Heart left ventricle (tissue), 16 donors: ENCODE results near the gene PPM1L. TPM values are rescaled to one million over a fixed set of nuclear protein-coding genes. Genes with fewer than 3 reads are reported as not detected.

ENCODE experiments used
- ATAC-seq, 4 donors: fragments of 200-7000 bp; cut with Tn5 transposase; one replicate each; pipeline ENCODE4 v1.9.1; 2020 to 2022; ENCODE audit warnings: moderate library complexity in 4 of 4, mild to moderate bottlenecking in 3 of 4, moderate number of reproducible peaks in 1 of 4
- DNase-seq, 5 donors: peaks; one replicate each; pipeline ENCODE4 v3.0.0-alpha.2; 2020
- H3K27ac ChIP-seq, 12 donors: fragments of 200-600 bp; sonication (generic) in 4 of 12; one replicate each; pipeline versions ENCODE4 v1.5.0 to v1.8.0; 2016 to 2022; ENCODE audit warnings: mild to moderate bottlenecking in 2 of 12
- H3K27me3 ChIP-seq, 9 donors: fragments of 200-600 bp; sonication (generic) in 2 of 9; one replicate each; pipeline versions ENCODE4 v1.5.1 to v1.8.0; 2016 to 2022; ENCODE audit warnings: mild to moderate bottlenecking in 3 of 9
- H3K36me3 ChIP-seq, 9 donors: fragments of 200-600 bp; sonication (generic) in 2 of 9; one replicate each; pipeline versions ENCODE4 v1.5.0 to v1.8.0; 2018 to 2022; ENCODE audit warnings: mild to moderate bottlenecking in 2 of 9
- H3K4me1 ChIP-seq, 12 donors: fragments of 200-600 bp; sonication (generic) in 4 of 12; one replicate each; pipeline versions ENCODE4 v1.5.0 to v1.8.0; 2016 to 2022; ENCODE audit warnings: mild to moderate bottlenecking in 3 of 12
- H3K4me3 ChIP-seq, 12 donors: fragments of 200-600 bp; sonication (generic) in 4 of 12; one replicate each; pipeline versions ENCODE4 v1.5.0 to v1.8.0; 2017 to 2022; ENCODE audit warnings: mild to moderate bottlenecking in 9 of 12, moderate library complexity in 4 of 12
- H3K9me3 ChIP-seq, 12 donors: fragments of 200-600 bp; sonication (generic) in 4 of 12; one replicate each; pipeline versions ENCODE4 v1.5.0 to v1.8.0; 2016 to 2022; ENCODE audit warnings: mild to moderate bottlenecking in 1 of 12
- CTCF ChIP-seq, 12 donors: fragments of 200-600 bp; sonication (generic) in 4 of 12; IDR thresholded peaks; one replicate each; pipeline versions ENCODE4 v1.5.0 to v1.8.0; 2018 to 2022; ENCODE audit warnings: antibody characterized with exemption in 12 of 12, mild to moderate bottlenecking in 5 of 12
- POLR2A ChIP-seq, 2 donors: fragments of 450-650 bp; IDR thresholded peaks; one replicate each; pipeline ENCODE4 v1.6.1; 2017; ENCODE audit warnings: antibody characterized with exemption in 2 of 2, mild to moderate bottlenecking in 2 of 2, moderate library complexity in 2 of 2
- WGBS, 4 donors: extraction: QIAGEN DNeasy Blood & Tissue Kit in 2 of 4; methylation state at CpG; one replicate each; pipeline versions ENCODE4 v1.1.5 to v1.1.7; 2013 to 2018; 5-methylcytosine and 5-hydroxymethylcytosine counted together
- intact Hi-C, 10 donors: fragments of 100-400 bp; cut with DNase I; formaldehyde crosslinking; loops; one replicate each; pipeline versions ENCODE4 v1.11.1 to v1.14.2; 2022
- polyA plus RNA-seq, 2 donors: library from polyadenylated mRNA; stranded (reverse); fragments of 200-250 nt; gene quantifications; one replicate each; pipeline ENCODE4 v1.2.3, GENCODE V29; 2013
- total RNA-seq, 9 donors: library from RNA; depleted of rRNA in 2 of 9; stranded (reverse); fragments of >200 nt in 2 of 9; fragmentation: NEBNext Ultra II Directional in 3 of 9; extraction: Animal tissue kit (Norgen Biotek cat#: 25700) in 3 of 9; gene quantifications; one replicate each; pipeline versions ENCODE4 v1.1.0 to v1.2.4, GENCODE V29; 2016 to 2023
- donor health status: ischemic (EF 13 %, LVEDD 7.1; RV severe dilation, severe dysfunction).
- donor health status: healthy with polysubstance abuse.
- donor health status: DM: no; HTN: yes; CAD: no.
- donor health status: DM: no; HTN: no; CAD: no.
- donor health status: ischemic (EF 25% LVEDD 6.9; RV normal size, moderate dysfunction).
- donor health status: ischemic (EF 25% LVEDD 5.7; RV mildly dilated, moderate dysfunction).
- donor health status: healthy.
- donor health status: DM: yes; HTN: yes; CAD: no.
- donor health status: ischemic (EF 35%, LVEDD 5.7; RV mildly dilated, moderate dysfunction).
- donor health status: nonischemic (EF 11% LVEDD 7.7; RV severe dilation, severe dysfunction).
- donor health status: DM: yes; HTN: yes; CAD: no.
- donor health status: PGD.
- donor health status: ischemic (EF 29% LVEDD 5.4; RV normal size, mild dysfunction).
- donor health status: nonischemic (EF 23%, LVEDD 6.1; RV moderate dilation, normal function).

Gene PPM1L
- total and polyA plus RNA-seq, 11 donors = 6.2 to 89.6 (median 41.7) TPM

GRCh38 chr3:160719710-160720109, 36.3 kb upstream of the PPM1L start:
- intact Hi-C loops = no loop called here
- Histone ChIP-seq H3K9me3 (peaks cover 0 to 9% (median 0%) of the 10 kb centered on the region in 12 donors), H3K27ac (no peak overlapping the region), H3K36me3 (no peaks in the 10 kb centered on the region), H3K4me1 (no peaks in the 10 kb centered on the region), H3K4me3 (no peak overlapping the region), H3K27me3 (no peaks in the 10 kb centered on the region)
- 75 to 90% (median 79%) methylated on average over 6 to 11 of the region's 11 CpGs for WGBS, 4 donors
- DNase-seq = no peak
- TF ChIP-seq CTCF (IDR thresholded peaks at IDR 0.05) (no peak), POLR2A (IDR thresholded peaks at IDR 0.05) (no peak)
- peak in 1 of 4 donors; percentile 14 for ATAC-seq

- Histone ChIP-seq H3K4me3 (no peak overlapping the region), H3K36me3 (no peaks in the 10 kb centered on the region), H3K4me1 (no peaks in the 10 kb centered on the region), H3K9me3 (peaks cover 0 to 11% (median 0%) of the 10 kb centered on the region in 12 donors), H3K27me3 (no peaks in the 10 kb centered on the region), H3K27ac (no peak overlapping the region)
- intact Hi-C loops = no loop called here
- DNase-seq = no peak
- peak; percentile 41 to 53 (median 46) for ATAC-seq
- WGBS, 4 donors = 75 to 90% (median 83%) methylated on average over 2 to 5 of the region's 5 CpGs
- TF ChIP-seq POLR2A (IDR thresholded peaks at IDR 0.05) (no peak), CTCF (IDR thresholded peaks at IDR 0.05) (peak in 4 of 12 donors; percentile 3 to 21 (median 10))
These were observed 35.8 kb upstream of the PPM1L start for GRCh38 chr3:160720123-160720746.

GRCh38 chr3:160722331-160722730, 33.7 kb upstream of the PPM1L start:
- peaks cover 0 to 11% (median 0%) of the 10 kb centered on the region in 12 donors for H3K9me3 ChIP-seq
- no peak overlapping the region for H3K27ac ChIP-seq
- WGBS, 4 donors = 79 to 87% (median 82%) methylated on average over 2 of the region's 2 CpGs
- intact Hi-C loops = no loop called here
- no peaks in the 10 kb centered on the region for H3K4me1 ChIP-seq
- H3K36me3 ChIP-seq = no peaks in the 10 kb centered on the region
- no peak for TF ChIP-seq CTCF (IDR thresholded peaks at IDR 0.05)
- no peak for TF ChIP-seq POLR2A (IDR thresholded peaks at IDR 0.05)
- DNase-seq (no peak), ATAC-seq (no peak)
- no peaks in the 10 kb centered on the region for H3K27me3 ChIP-seq
- no peak overlapping the region for H3K4me3 ChIP-seq

GRCh38 chr3:160725338-160725737, 30.7 kb upstream of the PPM1L start:
- no peak overlapping the region for H3K4me3 ChIP-seq
- H3K9me3 ChIP-seq = peaks cover 0 to 11% (median 0%) of the 10 kb centered on the region in 12 donors
- intact Hi-C loops = no loop called here
- DNase-seq (no peak), ATAC-seq (no peak)
- H3K36me3 ChIP-seq = no peaks in the 10 kb centered on the region
- H3K4me1 ChIP-seq = no peaks in the 10 kb centered on the region
- TF ChIP-seq CTCF (IDR thresholded peaks at IDR 0.05) = no peak
- no peak for TF ChIP-seq POLR2A (IDR thresholded peaks at IDR 0.05)
- 54 to 69% (median 61%) methylated on average over 2 of the region's 2 CpGs for WGBS, 4 donors
- H3K27me3 ChIP-seq = no peaks in the 10 kb centered on the region
- no peak overlapping the region for H3K27ac ChIP-seq
